Muscle layer of colon (tissue), 2 donors: Measurements from ENCODE around the gene FLAD1.

ENCODE experiments used
- H3K27ac ChIP-seq: one replicate; pipeline ENCODE4 v1.7.0; 2013; ENCODE audit warnings: low read depth, mild to moderate bottlenecking, low read length, moderate library complexity
- H3K27me3 ChIP-seq, 2 donors: one replicate each; pipeline ENCODE4 v1.7.0; 2013; ENCODE audit warnings: low read length in 2 of 2, mild to moderate bottlenecking in 2 of 2; ENCODE audit not compliant: insufficient read depth in 2 of 2, control insufficient read depth in 1 of 2
- H3K36me3 ChIP-seq: one replicate; pipeline ENCODE4 v1.7.0; 2013; ENCODE audit warnings: mild to moderate bottlenecking, low read length; ENCODE audit not compliant: insufficient read depth
- H3K4me1 ChIP-seq: one replicate; pipeline ENCODE4 v1.7.0; 2013; ENCODE audit warnings: mild to moderate bottlenecking, low read length; ENCODE audit not compliant: insufficient read depth
- H3K4me3 ChIP-seq, 2 donors: one replicate each; pipeline ENCODE4 v1.7.0; 2013; ENCODE audit warnings: low read length in 2 of 2, low read depth in 1 of 2, mild to moderate bottlenecking in 1 of 2, moderate library complexity in 1 of 2
- H3K9ac ChIP-seq: one replicate; pipeline ENCODE4 v1.7.0; 2013; ENCODE audit warnings: low read length
- H3K9me3 ChIP-seq: one replicate; pipeline ENCODE4 v1.7.0; 2013; ENCODE audit warnings: mild to moderate bottlenecking, low read length
- donor health status: abdominal sarcoma.
- donor health status: Adenocarcinoma of cecum.

Gene FLAD1

GRCh38 chr1:155003227-155003765, 20.2 kb downstream of the FLAD1 start:
- no peaks in the 10 kb centered on the region for H3K27me3 ChIP-seq
- H3K27ac ChIP-seq, result peak overlapping the region; percentile 97
- peaks cover 50% of the 10 kb centered on the region for H3K4me1 ChIP-seq
- peak overlapping the region; percentile 34 to 90 for H3K4me3 ChIP-seq
- H3K9me3 ChIP-seq, result no peaks in the 10 kb centered on the region
- H3K9ac ChIP-seq, result peak overlapping the region; percentile 71
- no peaks in the 10 kb centered on the region for H3K36me3 ChIP-seq

- Histone ChIP-seq H3K27me3 (no peaks in the 10 kb centered on the region), H3K27ac (peak overlapping the region; percentile 97), H3K9me3 (no peaks in the 10 kb centered on the region), H3K9ac (peak overlapping the region; percentile 71), H3K36me3 (no peaks in the 10 kb centered on the region), H3K4me3 (peak overlapping the region; percentile 34 to 90), H3K4me1 (peaks cover 56% of the 10 kb centered on the region)
Measured at GRCh38 chr1:155003766-155004351, 20.7 kb downstream of the FLAD1 start.

- Histone ChIP-seq H3K27me3 (no peaks in the 10 kb centered on the region), H3K4me1 (peaks cover 56% of the 10 kb centered on the region), H3K4me3 (peak overlapping the region; percentile 34 to 90), H3K27ac (peak overlapping the region; percentile 97), H3K9me3 (no peaks in the 10 kb centered on the region), H3K36me3 (no peaks in the 10 kb centered on the region), H3K9ac (peak overlapping the region; percentile 71)
Measured at GRCh38 chr1:155004352-155005075, 21.4 kb downstream of the FLAD1 start.

- H3K9me3 ChIP-seq, result no peaks in the 10 kb centered on the region
- peak overlapping the region; percentile 97 for H3K27ac ChIP-seq
- H3K27me3 ChIP-seq, result no peaks in the 10 kb centered on the region
- peak overlapping the region in 1 of 2 donors; percentile 90 for H3K4me3 ChIP-seq
- H3K36me3 ChIP-seq, result no peaks in the 10 kb centered on the region
- H3K9ac ChIP-seq, result peak overlapping the region; percentile 71
- H3K4me1 ChIP-seq, result peaks cover 50% of the 10 kb centered on the region
Measured at GRCh38 chr1:155005076-155006011, 22.2 kb downstream of the FLAD1 start.

GRCh38 chr1:155006601-155007101, 23.5 kb downstream of the FLAD1 start:
- Histone ChIP-seq H3K9ac (peak overlapping the region; percentile 14), H3K9me3 (no peaks in the 10 kb centered on the region), H3K27ac (peak overlapping the region; percentile 97), H3K4me3 (peak overlapping the region in 1 of 2 donors; percentile 50), H3K27me3 (no peaks in the 10 kb centered on the region), H3K36me3 (no peaks in the 10 kb centered on the region), H3K4me1 (peaks cover 63% of the 10 kb centered on the region)

GRCh38 chr1:155007251-155007828, 24.2 kb downstream of the FLAD1 start:
- Histone ChIP-seq H3K27ac (peak overlapping the region; percentile 97), H3K27me3 (no peaks in the 10 kb centered on the region), H3K36me3 (no peaks in the 10 kb centered on the region), H3K9ac (no peak overlapping the region), H3K9me3 (no peaks in the 10 kb centered on the region), H3K4me3 (peak overlapping the region in 1 of 2 donors; percentile 50), H3K4me1 (peaks cover 70% of the 10 kb centered on the region)

- Histone ChIP-seq H3K4me3 (peak overlapping the region in 1 of 2 donors; percentile 50), H3K9ac (no peak overlapping the region), H3K9me3 (no peaks in the 10 kb centered on the region), H3K36me3 (no peaks in the 10 kb centered on the region), H3K27ac (peak overlapping the region; percentile 97), H3K4me1 (peaks cover 75% of the 10 kb centered on the region), H3K27me3 (no peaks in the 10 kb centered on the region)
Measured at GRCh38 chr1:155008015-155008941, 25.1 kb downstream of the FLAD1 start.

- no peak overlapping the region for H3K4me3 ChIP-seq
- H3K36me3 ChIP-seq, result peaks cover 5% of the 10 kb centered on the region
- H3K27me3 ChIP-seq, result no peaks in the 10 kb centered on the region
- peaks cover 72% of the 10 kb centered on the region for H3K4me1 ChIP-seq
- H3K27ac ChIP-seq, result peak overlapping the region; percentile 97
- H3K9ac ChIP-seq, result no peak overlapping the region
- H3K9me3 ChIP-seq, result no peaks in the 10 kb centered on the region
Measured at GRCh38 chr1:155009221-155009711, 26.1 kb downstream of the FLAD1 start.

GRCh38 chr1:155009742-155010141, 26.6 kb downstream of the FLAD1 start:
- no peak overlapping the region for H3K27ac ChIP-seq
- H3K4me1 ChIP-seq, result peaks cover 67% of the 10 kb centered on the region
- H3K9ac ChIP-seq, result no peak overlapping the region
- no peaks in the 10 kb centered on the region for H3K27me3 ChIP-seq
- no peak overlapping the region for H3K4me3 ChIP-seq
- no peaks in the 10 kb centered on the region for H3K9me3 ChIP-seq
- H3K36me3 ChIP-seq, result peaks cover 10% of the 10 kb centered on the region
